Bone marrow (tissue), 2 donors: ENCODE data around the gene ZNF396.

Experiments used
- DNase-seq, 2 donors: peaks; one replicate each; lab custom pipeline; 2025; lab: John Stamatoyannopoulos, UW

The ZNF396 gene

DNA sequence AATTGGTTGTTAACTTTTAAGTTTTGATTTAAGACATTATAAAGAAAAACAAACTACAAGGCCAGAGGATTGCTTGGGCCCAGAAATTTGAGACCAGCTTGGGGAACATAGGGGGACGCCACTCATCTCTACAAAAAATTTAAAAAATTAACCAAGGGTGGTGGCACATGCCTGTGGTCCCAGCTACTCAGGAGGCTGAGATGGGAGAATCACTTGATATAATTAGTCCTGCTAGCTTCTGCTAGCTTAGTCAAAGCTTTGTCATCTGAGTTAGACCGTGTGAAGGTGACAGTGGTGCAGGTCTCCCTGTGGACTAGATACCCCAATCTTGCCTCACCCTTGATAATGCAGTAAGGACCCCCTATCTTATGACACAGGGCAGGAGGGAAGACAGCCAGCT, 6.0 kb upstream of the ZNF396 start:
- no peak for DNase-seq

DNA sequence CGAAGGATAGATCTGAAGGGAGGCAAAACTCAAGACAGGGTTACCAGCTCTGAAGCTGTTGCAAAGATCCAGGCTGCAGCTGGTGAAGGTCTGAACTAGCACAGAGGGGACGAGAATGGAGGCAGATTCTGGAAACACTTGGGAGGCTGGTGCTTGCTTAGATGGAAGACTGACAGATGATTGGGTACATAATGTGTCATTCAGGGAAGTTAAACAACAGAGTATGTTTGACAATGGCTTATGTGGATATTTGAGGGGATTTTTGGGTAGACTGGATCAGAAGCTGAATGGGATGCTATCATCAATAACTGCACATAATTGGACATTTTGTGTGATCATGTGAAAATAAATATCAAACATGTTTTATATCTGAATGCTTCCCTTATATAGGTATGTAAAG, 2.3 kb upstream of the ZNF396 start:
- DNase-seq: no peak

DNA sequence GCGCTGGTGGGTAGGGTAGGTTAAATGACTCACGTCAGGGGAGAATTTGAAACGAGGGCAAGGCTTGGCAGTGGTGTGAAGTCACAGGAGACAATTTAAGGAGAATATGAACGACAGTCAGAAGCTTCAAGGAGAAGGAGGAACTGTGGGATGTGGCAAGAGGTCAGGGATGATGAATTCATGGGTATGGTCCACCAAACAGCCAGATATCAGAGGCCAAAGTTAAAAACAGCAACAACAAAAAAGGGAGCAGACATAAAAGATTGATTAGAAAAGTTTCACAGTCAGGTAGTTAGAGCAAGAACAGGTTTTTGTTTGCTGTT, 1.4 kb upstream of the ZNF396 start:
- no peak for DNase-seq

DNA sequence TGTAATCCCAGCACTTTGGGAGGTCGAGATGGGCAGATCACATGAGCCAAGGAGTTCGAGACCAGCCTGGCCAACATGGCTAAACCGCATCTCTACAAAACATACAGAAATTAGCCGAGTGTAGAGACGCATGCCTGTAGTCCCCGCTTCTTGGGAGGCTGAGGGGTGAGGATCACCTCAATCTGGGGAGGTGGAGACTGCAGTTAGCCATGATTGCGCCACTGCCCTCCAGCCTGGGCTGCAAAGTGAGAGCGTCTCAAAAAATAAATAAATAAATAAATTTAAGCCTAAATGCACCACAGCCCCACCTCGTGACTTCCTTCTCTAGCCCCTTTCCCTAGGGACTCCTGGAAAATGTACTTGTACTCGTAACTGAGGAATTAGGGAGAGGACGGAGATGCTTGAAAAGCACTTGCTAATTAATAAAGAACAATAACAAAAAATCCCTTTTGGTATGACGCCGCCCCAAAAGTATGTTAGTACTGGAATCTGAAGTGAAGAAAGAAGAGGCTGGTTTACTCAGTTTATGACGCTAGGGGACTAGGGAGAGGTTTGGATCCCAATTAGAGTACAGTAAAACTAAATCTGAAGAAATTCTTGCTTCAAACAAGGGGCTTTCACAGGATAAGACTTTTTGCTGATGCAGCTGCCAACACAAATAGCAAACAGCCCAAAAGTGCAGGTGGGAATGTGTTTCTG, 887 bp upstream of the ZNF396 start:
- DNase-seq: no peak

DNA sequence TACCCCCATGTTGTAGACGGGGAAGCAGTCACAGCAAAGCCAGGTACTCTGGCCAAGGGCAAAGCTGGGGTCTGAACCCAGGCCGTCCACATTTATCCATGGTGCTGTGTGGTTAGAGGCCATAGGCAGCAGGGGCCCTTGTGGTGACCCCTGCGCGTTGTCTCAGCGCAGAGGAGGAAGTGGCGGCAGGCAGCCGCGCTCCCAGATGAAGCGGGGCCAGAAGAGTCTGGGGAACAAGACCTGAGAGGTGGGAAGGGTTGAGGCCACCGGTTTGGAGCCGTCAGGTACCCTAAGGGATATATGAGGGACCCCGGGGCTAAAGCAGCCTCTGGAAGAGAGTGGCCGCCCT, 770 bp downstream of the ZNF396 start:
- peak in 1 of 2 donors; percentile 40 for DNase-seq

DNA sequence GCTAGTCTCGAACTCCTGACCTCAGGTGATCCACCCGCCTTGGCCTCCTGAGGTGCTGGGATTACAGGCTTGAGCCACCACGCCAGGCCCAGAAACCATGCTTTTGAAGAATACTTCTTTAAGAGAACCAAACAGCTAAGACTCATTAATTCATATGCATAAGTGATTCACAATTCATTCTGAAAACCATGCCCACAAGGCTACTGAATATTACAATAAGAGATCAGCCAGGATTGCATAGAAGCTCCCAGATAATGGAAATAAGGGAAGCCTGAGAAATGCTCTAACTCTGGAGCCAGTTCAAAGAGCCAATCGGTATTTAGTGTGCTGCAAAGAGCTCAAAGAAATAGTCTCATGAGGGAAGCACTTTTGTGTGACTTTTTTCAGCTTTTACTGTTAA, 2.4 kb downstream of the ZNF396 start:
- DNase-seq: no peak

DNA sequence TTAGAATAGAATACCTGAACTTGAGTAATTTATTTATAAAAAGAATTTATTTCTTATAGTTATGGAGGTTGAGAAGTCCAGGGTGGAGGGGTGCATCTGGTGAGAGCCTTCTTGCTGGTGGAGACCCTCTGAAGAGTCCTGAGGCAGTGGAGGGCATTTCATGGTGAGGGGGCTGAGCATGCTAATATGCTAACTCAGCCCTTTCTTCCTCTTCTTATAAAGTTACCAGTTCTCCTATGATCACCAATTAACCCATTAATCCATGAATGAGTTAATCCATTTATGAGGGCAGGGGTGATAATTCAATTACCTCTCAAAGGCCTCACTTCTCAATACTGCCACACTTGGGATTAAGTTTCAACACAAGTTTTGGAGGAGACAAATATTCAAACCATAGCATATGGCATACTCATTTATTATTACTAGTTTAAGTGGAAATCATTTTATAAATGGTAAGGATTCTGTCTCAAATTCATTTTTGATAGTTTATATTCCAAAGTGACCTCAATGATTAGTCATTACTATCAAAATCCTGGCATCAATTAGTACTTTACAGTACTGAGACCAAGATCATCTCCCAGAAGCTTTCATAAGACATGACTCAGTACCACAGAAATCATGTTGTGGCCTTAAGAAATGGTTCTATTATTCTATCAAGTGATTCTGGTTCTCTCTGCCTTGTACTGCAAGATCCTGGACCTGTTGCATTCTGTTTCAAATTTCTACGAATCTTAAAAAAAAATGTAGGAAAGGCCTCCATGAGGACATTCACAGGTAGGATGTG, 5.5 kb downstream of the ZNF396 start:
- no peak for DNase-seq

DNA sequence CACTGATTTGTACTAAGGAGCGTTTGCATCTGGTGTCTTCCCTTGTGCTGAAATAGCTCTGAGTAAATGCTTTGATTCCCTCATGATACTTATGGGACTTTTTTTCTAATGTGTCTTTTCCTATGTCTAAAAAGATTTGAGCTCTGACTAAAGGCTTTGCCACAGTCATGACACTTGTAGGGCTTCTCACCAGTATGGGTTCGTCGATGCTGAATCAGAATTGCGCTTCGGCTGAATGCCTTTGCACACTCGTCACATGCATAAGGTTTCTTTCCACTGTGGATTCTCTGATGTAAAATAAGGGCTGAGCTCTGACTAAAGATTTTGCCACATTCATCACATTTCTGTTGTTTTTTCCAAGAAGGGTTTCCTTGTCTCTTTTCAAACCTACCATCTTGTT, 8.0 kb downstream of the ZNF396 start:
- no peak for DNase-seq

DNA sequence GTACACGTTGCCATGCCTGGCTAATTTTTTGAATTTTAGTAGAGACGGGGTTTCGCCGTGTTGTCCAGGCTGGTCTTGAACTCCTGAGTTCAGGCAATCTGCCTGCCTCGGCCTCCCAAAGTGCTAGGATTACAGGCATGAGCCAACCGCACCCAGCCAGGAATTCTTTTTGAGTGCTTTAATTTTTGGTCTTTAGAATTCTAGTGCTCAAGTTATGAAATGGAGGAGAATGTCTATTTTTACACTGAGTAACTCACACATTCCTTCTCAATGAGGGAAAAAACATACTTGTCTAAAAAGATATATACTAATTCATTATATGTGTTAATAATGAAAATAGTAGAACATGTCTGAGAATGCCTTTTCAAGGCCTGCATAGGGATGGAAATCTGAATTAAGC, 8.5 kb downstream of the ZNF396 start:
- DNase-seq: no peak

DNA sequence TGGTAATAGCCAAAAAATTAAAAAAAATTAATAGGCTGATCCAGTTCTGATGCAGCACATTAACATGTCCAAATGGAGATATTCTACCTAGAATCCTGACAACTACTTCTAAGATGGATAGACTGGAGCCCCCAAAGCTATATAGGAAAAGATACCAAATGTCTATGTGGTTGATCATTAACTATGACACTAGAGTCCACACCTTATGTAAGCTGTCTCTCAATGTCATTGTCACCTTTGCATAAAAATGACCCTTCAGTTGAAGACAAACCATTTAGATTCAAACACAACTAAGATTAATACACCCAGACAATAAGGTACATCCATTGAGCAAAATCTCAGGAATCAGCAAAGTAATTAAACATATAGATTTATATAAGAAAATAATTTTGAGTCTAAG, 14.6 kb downstream of the ZNF396 start:
- no peak for DNase-seq

DNA sequence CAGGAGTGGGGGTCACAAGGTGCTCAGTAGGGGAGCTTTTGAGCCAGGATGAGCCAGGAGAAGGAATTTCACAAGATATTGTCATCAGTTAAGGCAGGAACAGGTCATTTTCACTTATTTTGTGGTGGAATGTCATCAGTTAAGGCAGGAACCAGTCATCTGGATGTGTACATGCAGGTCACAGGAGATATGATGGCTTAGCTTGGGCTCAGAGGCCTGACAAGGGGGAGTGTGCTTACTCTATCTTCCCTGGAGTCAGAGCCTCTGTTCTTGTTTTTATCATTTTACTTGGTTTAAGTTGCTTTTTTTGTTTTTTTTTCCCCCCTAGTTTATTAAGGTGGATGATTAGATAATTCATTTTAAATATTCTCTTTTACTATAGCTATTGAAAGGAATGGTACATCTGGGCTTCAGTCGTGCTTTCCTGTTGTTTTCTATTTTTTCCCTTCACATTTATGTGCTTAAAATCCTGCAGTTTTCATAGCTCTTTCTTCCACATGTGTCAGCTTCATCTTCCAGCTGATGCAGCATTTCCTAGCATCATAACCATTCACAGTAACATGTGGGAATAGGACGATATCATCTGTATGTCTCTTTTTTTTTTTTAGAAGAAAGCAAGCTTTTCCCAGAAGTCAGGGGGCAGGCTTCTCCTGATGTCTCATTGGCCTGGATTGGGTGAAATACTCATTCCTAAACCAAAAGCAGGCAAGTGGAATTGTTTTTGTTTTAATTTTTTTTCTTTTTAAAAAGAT, 15.4 kb downstream of the ZNF396 start:
- DNase-seq: no peak

DNA sequence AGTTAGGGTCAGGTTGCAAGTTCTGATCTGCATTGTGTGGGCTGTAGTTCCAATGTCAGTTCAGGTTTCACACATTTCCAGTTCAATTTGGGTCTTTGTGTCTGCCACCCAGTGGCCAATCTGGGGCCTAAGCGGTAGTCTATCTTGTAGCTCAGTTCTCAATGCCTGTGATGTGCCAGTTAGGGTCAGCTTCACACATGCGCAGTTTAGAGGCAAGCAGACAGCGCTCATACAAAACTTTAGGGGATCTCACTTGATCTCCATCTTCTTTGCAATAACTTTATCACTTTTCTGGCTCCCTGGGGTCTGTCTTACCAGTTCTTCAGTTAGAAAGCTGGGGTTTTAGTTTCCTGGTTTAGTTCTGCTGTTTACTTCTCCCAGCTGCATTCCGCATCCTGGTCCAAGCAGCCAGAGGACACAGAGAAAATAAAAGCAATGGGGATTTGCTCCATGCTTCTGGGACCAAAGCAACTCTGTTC, 22.0 kb downstream of the ZNF396 start:
- DNase-seq: peak in 1 of 2 donors; percentile 72

DNA sequence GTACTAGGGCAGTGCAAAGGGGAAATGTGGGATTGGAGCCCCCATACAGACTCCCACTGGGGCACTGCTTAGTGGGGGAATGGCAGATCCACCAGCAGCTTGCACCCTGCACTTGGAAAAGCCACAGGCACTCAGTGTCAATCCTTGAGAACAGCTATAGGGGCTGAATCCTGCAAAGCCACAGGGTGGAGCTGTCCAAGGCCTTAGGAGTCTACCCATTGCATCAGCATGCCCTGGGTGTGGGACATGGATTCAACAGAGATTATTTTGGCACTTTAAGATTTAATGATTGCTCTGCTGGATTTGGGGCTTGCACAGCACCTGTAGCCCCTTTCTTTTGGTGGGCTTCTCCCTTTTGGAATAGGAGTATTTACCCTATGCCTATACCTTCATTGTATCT, 24.4 kb downstream of the ZNF396 start:
- DNase-seq: no peak

DNA sequence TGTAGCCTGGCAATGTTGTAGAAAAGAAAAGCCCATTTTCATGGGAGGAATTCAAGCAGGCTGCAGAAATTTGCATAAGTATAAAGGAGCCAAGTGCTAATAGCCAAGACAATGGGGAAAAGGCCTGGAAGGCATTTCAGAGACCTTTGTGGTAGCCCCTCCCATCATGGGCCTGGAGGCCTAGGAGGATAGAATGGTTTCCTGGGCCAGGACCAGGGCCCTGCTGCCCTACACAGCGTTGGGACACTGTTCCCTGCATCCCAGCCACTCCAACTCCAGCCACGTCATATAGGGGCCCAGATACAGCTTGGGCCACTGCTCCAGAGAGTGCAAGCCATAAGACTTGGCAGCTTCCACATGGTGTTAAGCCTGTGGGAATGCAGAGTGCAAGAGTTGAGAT, 24.9 kb downstream of the ZNF396 start:
- DNase-seq: no peak

DNA sequence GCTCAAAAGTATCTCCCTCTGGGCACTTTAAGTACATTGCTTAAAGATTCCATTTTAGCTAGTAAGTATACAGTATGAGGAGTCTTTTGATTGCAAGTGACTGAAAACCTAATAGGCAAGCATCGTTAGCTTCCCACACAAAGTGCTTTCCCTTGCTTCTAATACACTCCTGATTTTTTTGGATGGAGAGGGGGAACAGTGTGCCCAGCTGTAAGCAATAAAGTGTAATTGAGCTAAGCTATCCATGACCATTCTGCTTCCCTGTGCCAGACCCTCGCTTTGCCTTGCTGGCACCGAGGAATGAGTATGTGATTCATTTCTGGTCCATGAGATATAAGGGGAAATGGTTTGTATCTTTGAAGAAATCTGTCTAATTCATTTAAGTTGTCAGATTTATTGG, 29.1 kb downstream of the ZNF396 start:
- no peak for DNase-seq

DNA sequence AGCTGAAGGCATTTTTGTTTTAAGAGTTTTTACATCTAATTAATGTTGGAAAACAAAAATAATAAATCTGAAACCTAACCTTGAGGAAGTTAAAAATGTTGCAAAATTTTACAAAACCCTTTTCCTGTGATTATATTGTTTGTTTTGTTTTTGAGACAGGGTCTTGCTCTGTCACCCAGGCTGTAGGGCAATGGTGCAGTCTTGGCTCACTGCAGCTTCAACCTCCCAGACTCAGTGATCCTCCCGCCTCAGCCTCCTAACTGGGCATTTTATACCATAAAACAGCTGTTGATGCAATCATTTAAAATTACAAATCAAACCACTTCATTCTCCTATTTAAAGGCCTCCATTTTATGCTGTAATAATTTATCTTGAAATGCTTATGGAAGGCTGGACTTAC, 31.2 kb downstream of the ZNF396 start:
- no peak for DNase-seq

DNA sequence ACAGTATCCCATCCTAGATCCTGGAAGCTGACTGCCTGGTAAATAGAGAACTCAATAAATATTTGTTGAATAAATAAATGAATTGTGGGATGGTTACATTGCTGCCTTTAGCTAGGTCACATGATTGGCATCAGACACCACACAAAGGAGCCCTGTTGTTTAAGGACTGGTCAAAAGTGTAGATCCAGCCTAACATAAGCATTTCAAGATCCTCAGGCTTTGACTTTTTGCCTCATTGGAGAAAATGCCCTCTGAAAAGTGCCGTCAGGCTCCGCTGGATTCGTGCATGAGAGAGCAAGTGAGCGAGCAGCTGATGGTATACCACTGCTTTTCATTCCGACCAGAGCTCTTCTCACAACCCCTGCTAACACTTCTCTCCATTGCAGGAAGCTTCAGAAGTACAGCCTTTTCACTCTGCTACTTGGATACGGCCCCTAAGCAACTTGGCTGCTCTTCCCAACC, 31.6 kb downstream of the ZNF396 start:
- DNase-seq: no peak

DNA sequence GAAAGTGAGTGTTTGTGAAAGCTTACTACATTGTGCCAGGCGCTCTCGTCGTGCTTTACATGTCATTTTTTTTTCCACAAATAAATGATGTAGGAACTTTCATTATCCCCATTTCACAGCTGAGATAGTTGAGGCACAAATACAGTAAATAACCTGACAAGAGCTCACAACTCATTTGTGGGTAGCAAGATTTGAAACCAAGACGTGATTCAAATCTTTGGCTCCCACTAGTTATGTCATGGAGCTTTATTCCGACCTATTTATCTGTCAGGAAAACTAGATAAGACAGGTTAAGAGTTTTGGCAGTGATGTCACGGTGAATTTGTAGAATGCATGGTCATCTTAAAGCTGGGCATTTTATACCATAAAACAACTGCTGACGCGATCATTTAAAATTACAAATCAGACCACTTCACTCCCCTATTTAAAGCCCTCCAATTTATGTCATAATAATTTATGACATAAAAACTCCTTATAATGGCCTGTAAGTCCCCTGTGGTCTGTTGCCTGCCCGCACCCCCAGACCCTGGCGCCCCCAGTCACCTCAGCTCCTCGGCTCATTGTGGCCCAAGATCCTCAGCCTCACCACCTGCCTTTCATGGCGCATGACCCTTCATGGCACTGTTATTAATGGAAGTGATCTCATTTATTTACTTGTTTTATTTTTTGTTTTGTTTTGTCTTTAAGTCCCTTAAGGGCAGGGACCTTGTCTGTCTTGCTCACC, 32.2 kb downstream of the ZNF396 start:
- DNase-seq: no peak

DNA sequence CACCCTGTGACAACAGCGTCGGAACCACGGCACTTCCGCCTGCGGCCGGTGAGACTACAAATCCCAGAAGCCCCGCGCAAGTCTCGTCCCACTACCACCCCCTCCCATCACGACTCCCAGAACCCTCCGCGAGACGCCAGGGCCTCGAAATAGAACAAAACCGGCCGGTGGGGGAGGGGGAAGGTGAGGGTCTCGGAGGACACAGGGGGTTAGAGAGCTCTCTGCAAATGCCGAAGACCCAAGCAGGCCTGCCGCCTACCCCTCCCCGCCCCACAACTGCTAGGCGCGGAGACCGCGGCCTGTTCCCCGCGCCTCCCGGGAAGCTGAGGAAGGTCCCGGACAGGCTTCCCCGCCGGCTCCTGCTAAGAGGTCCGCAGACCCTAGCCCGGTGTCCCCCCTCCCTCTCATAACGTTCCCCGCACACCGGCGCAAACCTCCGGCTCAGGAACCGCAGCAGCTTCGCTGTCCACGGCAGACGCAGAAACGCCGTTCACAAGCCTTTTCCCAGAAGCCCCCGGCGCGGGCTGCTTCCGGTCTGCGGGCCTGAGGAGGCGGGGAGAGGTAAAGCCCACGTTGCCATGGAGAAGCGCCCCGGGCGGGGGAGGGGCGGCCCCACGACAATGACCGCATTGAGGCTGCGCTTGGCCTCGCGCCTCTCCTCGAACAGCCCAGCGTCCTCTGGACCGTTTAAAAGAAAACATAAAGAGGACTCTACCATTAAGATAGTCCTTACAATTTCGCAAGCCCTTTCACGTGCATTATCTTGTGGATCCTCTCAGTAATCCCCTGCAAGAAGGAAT, 33.0 kb downstream of the ZNF396 start, which contains the start of gene ZNF24:
Gene ZNF24, minus strand, starts transcription at position 485 of the 800 bp plus-strand sequence. CDS start 3,770 bp downstream, outside the sequence.
- peak; percentile 84 to 91 for DNase-seq

DNA sequence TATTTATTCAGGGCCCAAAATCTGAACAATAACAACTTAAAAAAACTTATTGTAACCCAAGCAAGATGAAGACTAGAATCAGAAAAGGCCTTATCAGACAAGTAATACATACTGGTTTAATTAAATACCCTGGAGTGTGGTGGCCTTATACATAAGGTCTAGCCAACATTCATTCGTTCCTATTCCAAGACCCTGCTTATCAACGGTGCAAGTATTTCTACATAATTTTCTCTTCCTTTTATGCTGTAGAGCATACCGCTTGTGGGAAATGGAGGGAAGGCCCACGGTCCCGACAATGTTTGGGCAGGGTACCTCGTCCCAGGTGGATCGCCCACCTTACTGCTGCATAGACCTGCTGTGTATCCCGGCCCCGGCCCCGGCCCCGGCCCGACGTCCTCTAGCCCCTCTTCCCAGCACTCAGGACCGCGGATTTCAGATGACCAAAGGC, 33.6 kb downstream of the ZNF396 start:
- DNase-seq: no peak

DNA sequence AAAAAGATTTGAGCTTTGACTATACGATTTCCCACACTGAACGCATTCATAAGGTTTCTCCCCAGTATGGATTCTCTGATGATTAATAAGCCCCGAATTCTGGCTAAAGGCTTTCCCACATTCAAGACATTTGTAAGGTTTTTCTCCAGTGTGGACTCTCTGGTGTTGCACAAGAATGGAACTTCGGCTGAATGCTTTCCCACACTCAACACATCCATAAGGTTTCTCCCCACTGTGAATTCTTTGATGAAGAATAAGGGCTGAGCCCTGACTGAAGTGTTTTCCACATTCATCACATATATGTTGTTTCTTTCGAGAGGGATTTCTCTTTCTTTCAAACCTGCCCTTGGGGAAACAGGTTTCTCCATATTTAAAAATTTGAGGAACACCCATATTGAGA, 39.9 kb downstream of the ZNF396 start:
- no peak for DNase-seq
